H9 (cell line): ENCODE data around the gene ARSI. TPM values are rescaled to one million over a fixed set of nuclear protein-coding genes. Genes with fewer than 3 reads are reported as not detected.

ENCODE experiments used
- DNase-seq: peaks from one replicate; pipeline ENCODE4 v3.0.0-alpha.2; 2017
- H2AFZ ChIP-seq: one replicate; pipeline ENCODE4 v1.6.1; 2013; ENCODE audit warnings: mild to moderate bottlenecking, low read length, control low read depth, moderate library complexity
- H2AK5ac ChIP-seq: 2 replicates; pipeline ENCODE4 v1.6.1; 2013; ENCODE audit warnings: low read length, control low read depth, mixed read lengths; ENCODE audit not compliant: insufficient read length
- H2BK120ac ChIP-seq: one replicate; pipeline ENCODE4 v1.6.1; 2013; ENCODE audit warnings: low read depth, mild to moderate bottlenecking, low read length, control low read depth, inconsistent platforms; ENCODE audit not compliant: poor library complexity, severe bottlenecking
- H2BK12ac ChIP-seq: 2 replicates; pipeline ENCODE4 v1.6.1; 2013; ENCODE audit warnings: low read length, control low read depth, mixed read lengths, low read depth; ENCODE audit not compliant: insufficient read length
- H2BK15ac ChIP-seq: 2 replicates; pipeline ENCODE4 v1.6.1; 2013; ENCODE audit warnings: low read depth, low read length, control low read depth
- H2BK20ac ChIP-seq: one replicate; pipeline ENCODE4 v1.6.1; 2013; ENCODE audit warnings: low read depth, mild to moderate bottlenecking, low read length, control low read depth, inconsistent platforms; ENCODE audit not compliant: poor library complexity, severe bottlenecking
- H2BK5ac ChIP-seq: 2 replicates; pipeline ENCODE4 v1.6.1; 2013; ENCODE audit warnings: low read length, control low read depth, mixed read lengths; ENCODE audit not compliant: insufficient read length
- H3K14ac ChIP-seq: 2 replicates; pipeline ENCODE4 v1.6.1; 2013; ENCODE audit warnings: low read length, control low read depth; ENCODE audit not compliant: insufficient read depth
- H3K18ac ChIP-seq: 2 replicates; pipeline ENCODE4 v1.6.1; 2013; ENCODE audit warnings: low read depth, mild to moderate bottlenecking, mixed read lengths, low read length, control low read depth; ENCODE audit not compliant: insufficient read length
- H3K23ac ChIP-seq: 2 replicates; pipeline ENCODE4 v1.6.1; 2013; ENCODE audit warnings: low read length, control low read depth, mixed read lengths, low read depth; ENCODE audit not compliant: insufficient read length
- H3K23me2 ChIP-seq: 2 replicates; pipeline ENCODE4 v1.6.1; 2013; ENCODE audit warnings: low read depth, mild to moderate bottlenecking, mixed read lengths, low read length, control low read depth; ENCODE audit not compliant: insufficient read length, poor library complexity, severe bottlenecking
- H3K27ac ChIP-seq: 2 replicates; pipeline ENCODE4 v1.5.1; 2013; ENCODE audit warnings: low read length, control low read depth, mixed read lengths, low read depth; ENCODE audit not compliant: insufficient read length
- H3K27me3 ChIP-seq: 2 replicates; pipeline ENCODE4 v1.6.1; 2013; ENCODE audit warnings: low read length, control low read depth, inconsistent platforms; ENCODE audit not compliant: insufficient read depth
- H3K4ac ChIP-seq: 2 replicates; pipeline ENCODE4 v1.6.1; 2013; ENCODE audit warnings: low read depth, mild to moderate bottlenecking, control low read depth, inconsistent platforms, low read length, moderate library complexity
- H3K4me1 ChIP-seq: 2 replicates; pipeline ENCODE4 v1.6.1; 2013; ENCODE audit warnings: low read length, control low read depth, inconsistent platforms; ENCODE audit not compliant: insufficient read depth
- H3K4me2 ChIP-seq: 2 replicates; pipeline ENCODE4 v1.6.1; 2013; ENCODE audit warnings: low read length, control low read depth, mixed read lengths; ENCODE audit not compliant: insufficient read length, insufficient read depth
- H3K56ac ChIP-seq: 2 replicates; pipeline ENCODE4 v1.6.1; 2013; ENCODE audit warnings: low read depth, mild to moderate bottlenecking, mixed read lengths, low read length, control low read depth; ENCODE audit not compliant: insufficient read length
- H3K79me1 ChIP-seq: 2 replicates; pipeline ENCODE4 v1.6.1; 2013; ENCODE audit warnings: low read depth, mild to moderate bottlenecking, moderate library complexity, low read length, control low read depth, inconsistent platforms; ENCODE audit not compliant: insufficient read depth, poor library complexity, severe bottlenecking
- H3K79me2 ChIP-seq: 2 replicates; pipeline ENCODE4 v1.6.1; 2013; ENCODE audit warnings: low read length, control low read depth, inconsistent platforms; ENCODE audit not compliant: insufficient read depth
- H3K9ac ChIP-seq: 2 replicates; pipeline ENCODE4 v1.6.1; 2013; ENCODE audit warnings: low read length, control low read depth, mixed read lengths; ENCODE audit not compliant: insufficient read length; ENCODE audit errors: extremely low read depth
- H3K9me3 ChIP-seq: one replicate; pipeline ENCODE4 v1.6.1; 2013; ENCODE audit warnings: low read depth, low read length, inconsistent platforms; ENCODE audit not compliant: control insufficient read depth
- H3T11ph ChIP-seq: one replicate; pipeline ENCODE4 v1.6.1; 2013; ENCODE audit warnings: mild to moderate bottlenecking, low read length, control low read depth, inconsistent platforms
- H4K20me1 ChIP-seq: one replicate; pipeline ENCODE4 v1.6.1; 2013; ENCODE audit not compliant: control insufficient read depth, insufficient read length, insufficient read depth
- H4K5ac ChIP-seq: 2 replicates; pipeline ENCODE4 v1.6.1; 2013; ENCODE audit warnings: low read depth, mild to moderate bottlenecking, mixed read lengths, low read length, control low read depth; ENCODE audit not compliant: insufficient read length
- H4K8ac ChIP-seq: replicated peaks from 2 replicates; pipeline ENCODE4 v1.6.1; 2013; ENCODE audit warnings: low read length, control low read depth, mixed read lengths, low read depth; ENCODE audit not compliant: insufficient read length
- H4K91ac ChIP-seq: 2 replicates; pipeline ENCODE4 v1.6.1; 2013; ENCODE audit warnings: low read depth, mild to moderate bottlenecking, moderate library complexity, mixed read lengths, low read length, control low read depth; ENCODE audit not compliant: insufficient read length
- H3K27ac Mint-ChIP-seq, 3 experiments: 2 replicates in 2 of 3; 3 replicates in 1 of 3; pipeline ENCODE4 v1.8.0; 2020 to 2021; ENCODE audit warnings: mixed read lengths in 3 of 3, mild to moderate bottlenecking in 1 of 3, moderate library complexity in 1 of 3
- H3K27me3 Mint-ChIP-seq: 2 replicates; pipeline ENCODE4 v1.8.0; 2021; ENCODE audit warnings: low read depth, mild to moderate bottlenecking, moderate library complexity, mixed read lengths
- H3K36me3 Mint-ChIP-seq, 3 experiments: 2 replicates in 2 of 3; 3 replicates in 1 of 3; pipeline ENCODE4 v1.8.0; 2020 to 2021; ENCODE audit warnings: low read depth in 3 of 3, mixed read lengths in 3 of 3; ENCODE audit not compliant: insufficient read depth in 1 of 3
- H3K4me1 Mint-ChIP-seq, 2 experiments: 2 replicates each; pipeline ENCODE4 v1.8.0; 2020; ENCODE audit warnings: mixed read lengths in 2 of 2
- H3K4me3 Mint-ChIP-seq, 2 experiments: 2 replicates in 1 of 2; 3 replicates in 1 of 2; pipeline ENCODE4 v1.8.0; 2020 to 2021; ENCODE audit warnings: mild to moderate bottlenecking in 2 of 2, mixed read lengths in 2 of 2, moderate library complexity in 1 of 2
- H3K9me3 Mint-ChIP-seq, 2 experiments: 2 replicates in 1 of 2; 3 replicates in 1 of 2; pipeline ENCODE4 v1.8.0; 2020; ENCODE audit warnings: mild to moderate bottlenecking in 2 of 2, mixed read lengths in 2 of 2, moderate library complexity in 1 of 2
- WGBS: extraction: QIAGEN DNeasy Blood & Tissue Kit; methylation state at CpG from one replicate; pipeline ENCODE4 v1.1.7; 2013; ENCODE audit warnings: missing lambda C conversion rate, low lambda C conversion rate, mixed read lengths; ENCODE audit not compliant: insufficient read length; ENCODE audit errors: extremely low coverage; 5-methylcytosine and 5-hydroxymethylcytosine counted together
- total RNA-seq: library from RNA; stranded (reverse); gene quantifications from 2 replicates; pipeline ENCODE4 v1.2.1, GENCODE V29; 2021
- TF ChIP-seq, protein P1 (sequence below): fragments of 200-600 bp; sonication (generic); conservative IDR thresholded peaks from 3 replicates; pipeline ENCODE4 v1.8.0; 2021; ENCODE audit warnings: antibody characterized with exemption, mild to moderate bottlenecking

The ARSI gene
- total RNA-seq, 1 experiment from 2014 or later: 1.7 TPM

DNA sequence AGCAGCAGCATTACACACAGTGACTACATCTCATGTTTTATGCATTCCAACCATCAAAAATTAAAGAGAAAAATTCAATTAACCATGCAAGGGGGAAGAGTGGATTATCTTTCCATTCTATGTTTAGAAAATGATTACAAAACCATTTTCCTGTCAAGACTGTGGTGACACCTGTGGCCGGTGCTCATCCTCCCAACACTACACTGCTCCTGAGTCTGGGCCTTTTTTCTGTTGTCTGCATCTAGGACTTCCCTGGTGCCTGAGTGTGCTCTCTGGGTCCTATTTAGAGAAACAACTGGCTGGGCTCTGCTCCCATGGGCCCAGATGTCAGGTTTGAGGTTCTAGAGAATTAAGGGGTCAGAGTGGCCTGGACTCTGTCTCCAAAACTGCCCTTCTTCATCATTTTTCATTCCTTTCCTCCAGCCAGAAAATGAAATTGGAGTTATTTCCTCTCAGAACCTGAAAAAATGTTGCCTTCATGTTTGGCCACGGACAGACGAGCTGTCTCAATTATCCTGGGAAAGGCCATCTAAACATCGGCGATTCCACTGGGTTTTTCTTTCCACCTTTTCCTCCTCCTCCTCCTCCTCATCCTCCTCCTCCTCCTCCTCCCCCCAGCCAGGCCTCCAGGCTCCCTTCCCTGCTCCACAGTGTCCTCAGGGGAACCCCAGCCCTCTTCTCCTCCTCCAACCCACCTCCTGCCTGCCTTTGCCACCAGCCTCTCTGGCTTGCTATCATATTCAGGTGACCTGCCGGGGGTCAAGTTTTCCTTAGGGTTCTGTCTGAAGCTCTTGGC lies 11.4 kb upstream of the ARSI start:
- no peaks in the 10 kb centered on the region for H4K20me1 ChIP-seq
- H3K4me2 ChIP-seq: no peak overlapping the region
- H3K18ac ChIP-seq: no peak overlapping the region
- Mint-ChIP-seq H3K9me3 (no peaks in the 10 kb centered on the region), H3K27ac (no peak overlapping the region), H3K4me1 (peaks cover 24 to 29% of the 10 kb centered on the region in 2 experiments), H3K4me3 (no peak overlapping the region), H3K27me3 (peaks cover 2% of the 10 kb centered on the region), H3K36me3 (no peaks in the 10 kb centered on the region)
- no peaks in the 10 kb centered on the region for H3K9me3 ChIP-seq
- no peak overlapping the region for H4K91ac ChIP-seq
- H2BK5ac ChIP-seq: no peak overlapping the region
- no peaks in the 10 kb centered on the region for H3K23me2 ChIP-seq
- no peak overlapping the region for H2BK120ac ChIP-seq
- no peak for DNase-seq
- no peaks in the 10 kb centered on the region for H3K27me3 ChIP-seq
- H3K9ac ChIP-seq: no peak overlapping the region
- no peak overlapping the region for H3K27ac ChIP-seq
- no peaks in the 10 kb centered on the region for H3K79me1 ChIP-seq
- no peak overlapping the region for H2BK20ac ChIP-seq
- no peak overlapping the region for H3K56ac ChIP-seq
- no peak overlapping the region for H2BK15ac ChIP-seq
- H3K4ac ChIP-seq: no peak overlapping the region
- H4K8ac ChIP-seq: no peak overlapping the region
- no peaks in the 10 kb centered on the region for H3K79me2 ChIP-seq
- H4K5ac ChIP-seq: no peak overlapping the region
- WGBS: no CpG with 5 or more reads among the region's 6 CpGs
- TF ChIP-seq, protein P1, sequence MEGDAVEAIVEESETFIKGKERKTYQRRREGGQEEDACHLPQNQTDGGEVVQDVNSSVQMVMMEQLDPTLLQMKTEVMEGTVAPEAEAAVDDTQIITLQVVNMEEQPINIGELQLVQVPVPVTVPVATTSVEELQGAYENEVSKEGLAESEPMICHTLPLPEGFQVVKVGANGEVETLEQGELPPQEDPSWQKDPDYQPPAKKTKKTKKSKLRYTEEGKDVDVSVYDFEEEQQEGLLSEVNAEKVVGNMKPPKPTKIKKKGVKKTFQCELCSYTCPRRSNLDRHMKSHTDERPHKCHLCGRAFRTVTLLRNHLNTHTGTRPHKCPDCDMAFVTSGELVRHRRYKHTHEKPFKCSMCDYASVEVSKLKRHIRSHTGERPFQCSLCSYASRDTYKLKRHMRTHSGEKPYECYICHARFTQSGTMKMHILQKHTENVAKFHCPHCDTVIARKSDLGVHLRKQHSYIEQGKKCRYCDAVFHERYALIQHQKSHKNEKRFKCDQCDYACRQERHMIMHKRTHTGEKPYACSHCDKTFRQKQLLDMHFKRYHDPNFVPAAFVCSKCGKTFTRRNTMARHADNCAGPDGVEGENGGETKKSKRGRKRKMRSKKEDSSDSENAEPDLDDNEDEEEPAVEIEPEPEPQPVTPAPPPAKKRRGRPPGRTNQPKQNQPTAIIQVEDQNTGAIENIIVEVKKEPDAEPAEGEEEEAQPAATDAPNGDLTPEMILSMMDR: no peak
- no peak overlapping the region for H2AFZ ChIP-seq
- H3K23ac ChIP-seq: no peak overlapping the region
- no peak overlapping the region for H3T11ph ChIP-seq
- H2BK12ac ChIP-seq: no peak overlapping the region
- H3K4me1 ChIP-seq: no peaks in the 10 kb centered on the region
- H2AK5ac ChIP-seq: no peak overlapping the region
- no peak overlapping the region for H3K14ac ChIP-seq
